CD4-positive, alpha-beta T cell treated with Interferon alpha-2 for 1 hour (primary cell): ENCODE data around the gene NAA38.

Experiments
- DNase-seq, 2 donors: peaks; one replicate each; pipeline ENCODE4 v3.0.0-alpha.2; 2020 to 2022

The NAA38 gene

GRCh38 chr17:7856811-7857712, at the start of gene NAA38:
TSS of gene NAA38 (minus strand) at chr17:7857559. CDS start at chr17:7857463, 96 bp downstream.
- peak; percentile 98 for DNase-seq

- no peak for DNase-seq
Observed at GRCh38 chr17:7903154-7904103, 46.1 kb upstream of the NAA38 start.

- DNase-seq = peak; percentile 34 to 57
Observed at GRCh38 chr17:7897773-7898172, 40.4 kb upstream of the NAA38 start.

GRCh38 chr17:7897090-7897489, 39.7 kb upstream of the NAA38 start:
- DNase-seq = no peak

GRCh38 chr17:7894866-7895265, 37.5 kb upstream of the NAA38 start:
- DNase-seq = no peak

GRCh38 chr17:7894226-7894625, 36.9 kb upstream of the NAA38 start:
- no peak for DNase-seq

GRCh38 chr17:7893187-7893880, 36.0 kb upstream of the NAA38 start:
- DNase-seq = no peak

- DNase-seq = peak; percentile 47 to 65
Observed at GRCh38 chr17:7889166-7889955, 32.0 kb upstream of the NAA38 start.

- DNase-seq = peak; percentile 15 to 39
Observed at GRCh38 chr17:7888184-7888920, 31.0 kb upstream of the NAA38 start, which contains the start of gene CHD3. TSS of gene CHD3 (plus strand) at chr17:7888789. CDS start at chr17:7889001, 212 bp downstream.

- peak; percentile 93 to 97 for DNase-seq
Observed at GRCh38 chr17:7887482-7888183, 30.3 kb upstream of the NAA38 start.

- DNase-seq = no peak
Observed at GRCh38 chr17:7887038-7887481, 29.7 kb upstream of the NAA38 start.

GRCh38 chr17:7886227-7887037, 29.1 kb upstream of the NAA38 start:
- peak; percentile 56 to 75 for DNase-seq

GRCh38 chr17:7885367-7886226, 28.2 kb upstream of the NAA38 start:
- peak; percentile 43 to 61 for DNase-seq

- DNase-seq = peak; percentile 25 to 45
Observed at GRCh38 chr17:7884581-7885366, 27.4 kb upstream of the NAA38 start.

- peak; percentile 50 to 74 for DNase-seq
Observed at GRCh38 chr17:7883781-7884386, 26.5 kb upstream of the NAA38 start.

- DNase-seq = no peak
Observed at GRCh38 chr17:7882629-7883028, 25.3 kb upstream of the NAA38 start.

- no peak for DNase-seq
Observed at GRCh38 chr17:7882068-7882467, 24.7 kb upstream of the NAA38 start.
